GM23338 (cell line): Measurements from ENCODE around the gene ADAT2. TPM values are rescaled to one million over a fixed set of nuclear protein-coding genes. Genes with fewer than 3 reads are reported as not detected.

Source experiments
- ATAC-seq: fragments of 200-7000 bp; cut with Tn5 transposase; 3 replicates; pipeline ENCODE4 v1.9.1; 2020
- DNase-seq: peaks from one replicate; pipeline ENCODE4 v3.0.0-alpha.2; 2015; ENCODE audit warnings: low spot score
- H2AFZ ChIP-seq: fragments of 200-600 bp; sonication (generic); 2 replicates; pipeline ENCODE4 v1.8.0; 2016; ENCODE audit warnings: antibody characterized with exemption, mild to moderate bottlenecking, moderate library complexity
- H3F3A ChIP-seq: fragments of 200-600 bp; sonication (generic); replicated peaks from 2 replicates; pipeline ENCODE4 v1.8.0; 2017; ENCODE audit warnings: antibody characterized with exemption, mixed run types, low read depth
- H3K27ac ChIP-seq: fragments of 200-600 bp; sonication (generic); 2 replicates; pipeline ENCODE4 v1.6.1; 2016; ENCODE audit warnings: low read depth
- H3K27me3 ChIP-seq: fragments of 200-600 bp; sonication (generic); 2 replicates; pipeline ENCODE4 v1.8.0; 2016; ENCODE audit warnings: mild to moderate bottlenecking, mixed run types, moderate library complexity; ENCODE audit not compliant: insufficient read depth
- H3K36me3 ChIP-seq: fragments of 200-600 bp; sonication (generic); 2 replicates; pipeline ENCODE4 v1.8.0; 2016; ENCODE audit warnings: mild to moderate bottlenecking; ENCODE audit not compliant: insufficient read depth
- H3K4me1 ChIP-seq: fragments of 200-600 bp; sonication (generic); 2 replicates; pipeline ENCODE4 v1.8.0; 2016; ENCODE audit warnings: mild to moderate bottlenecking, moderate library complexity; ENCODE audit not compliant: insufficient read depth
- H3K4me2 ChIP-seq: fragments of 200-600 bp; sonication (generic); 2 replicates; pipeline ENCODE4 v1.7.1; 2017; ENCODE audit warnings: mixed run types
- H3K4me3 ChIP-seq: fragments of 200-600 bp; sonication (generic); 2 replicates; pipeline ENCODE4 v1.6.1; 2016; ENCODE audit warnings: mixed run types
- H3K79me2 ChIP-seq: fragments of 200-600 bp; sonication (generic); replicated peaks from 2 replicates; pipeline ENCODE4 v1.8.0; 2017; ENCODE audit warnings: mild to moderate bottlenecking; ENCODE audit not compliant: insufficient read depth
- H3K9me2 ChIP-seq: fragments of 200-600 bp; sonication (generic); 2 replicates; pipeline ENCODE4 v1.8.0; 2017; ENCODE audit not compliant: insufficient read depth
- H4K20me1 ChIP-seq: fragments of 200-600 bp; sonication (generic); replicated peaks from 2 replicates; pipeline ENCODE4 v1.8.0; 2017; ENCODE audit warnings: mild to moderate bottlenecking; ENCODE audit not compliant: insufficient read depth
- H3K27ac Mint-ChIP-seq: 2 replicates; pipeline ENCODE4 v1.8.0; 2020; ENCODE audit warnings: inconsistent platforms, mild to moderate bottlenecking, moderate library complexity, mixed read lengths
- H3K27me3 Mint-ChIP-seq: 3 replicates; pipeline ENCODE4 v1.8.0; 2022; ENCODE audit warnings: low read depth, mild to moderate bottlenecking, moderate library complexity, mixed read lengths, inconsistent platforms; ENCODE audit not compliant: insufficient read depth, poor library complexity
- H3K36me3 Mint-ChIP-seq: 3 replicates; pipeline ENCODE4 v1.8.0; 2021; ENCODE audit warnings: low read depth, mild to moderate bottlenecking, inconsistent platforms, moderate library complexity, mixed read lengths
- H3K4me1 Mint-ChIP-seq: 3 replicates; pipeline ENCODE4 v1.8.0; 2020; ENCODE audit warnings: mild to moderate bottlenecking, inconsistent platforms, mixed read lengths
- H3K4me3 Mint-ChIP-seq: 3 replicates; pipeline ENCODE4 v1.8.0; 2021; ENCODE audit warnings: moderate library complexity, mild to moderate bottlenecking, inconsistent platforms, mixed read lengths
- H3K9me3 Mint-ChIP-seq: 3 replicates; pipeline ENCODE4 v1.8.0; 2020; ENCODE audit warnings: moderate library complexity, mild to moderate bottlenecking, inconsistent platforms, mixed read lengths
- CREB1 ChIP-seq: fragments of 250-450 bp; sonication (Bioruptor Pico); IDR thresholded peaks from 2 replicates; pipeline ENCODE4 v1.5.0; 2020; ENCODE audit warnings: low read depth, mild to moderate bottlenecking, moderate library complexity
- CTCF ChIP-seq, 2 experiments: fragments of 200-600 bp in 1 of 2; sonication (generic) in 1 of 2; conservative IDR thresholded peaks; 2 replicates each; pipeline versions ENCODE4 v1.5.1 to v1.6.1; 2016 to 2017; ENCODE audit warnings: antibody characterized with exemption in 2 of 2, low read depth in 2 of 2, mild to moderate bottlenecking in 2 of 2, moderate library complexity in 1 of 2
- NANOG ChIP-seq: IDR thresholded peaks from 2 replicates; pipeline ENCODE4 v1.6.1; 2016; ENCODE audit warnings: antibody characterized with exemption, borderline replicate concordance
- ZNF331 ChIP-seq: fragments of 250-450 bp; sonication (Bioruptor Pico); IDR thresholded peaks from 2 replicates; pipeline ENCODE4 v1.5.0; 2020; ENCODE audit warnings: low read depth, mild to moderate bottlenecking, moderate library complexity
- ZNF462 ChIP-seq: fragments of 250-450 bp; sonication (Bioruptor Pico); IDR thresholded peaks from 2 replicates; pipeline ENCODE4 v1.5.0; 2020; ENCODE audit warnings: mild to moderate bottlenecking, moderate library complexity
- polyA plus RNA-seq: library from polyadenylated mRNA; unstranded; fragments of >200 nt; fragmentation: Nextera tagmentation; extraction: Ambion mirVana; gene quantifications from 2 replicates; pipeline ENCODE4 v1.2.1, GENCODE V29; 2016
- total RNA-seq: library from RNA; depleted of rRNA; stranded (reverse); fragments of >200 nt; shearing (Covaris generic); gene quantifications from 2 replicates; pipeline ENCODE4 v1.2.3, GENCODE V29; 2014

The ADAT2 gene
- total and polyA plus RNA-seq, 2 experiments from 2014 or later, result 7.4 to 13.7 TPM

- no peak overlapping the region for H3K4me2 ChIP-seq
- no peaks in the 10 kb centered on the region for H3K4me1 Mint-ChIP-seq
- H3K9me2 ChIP-seq, result no peaks in the 10 kb centered on the region
- no peak overlapping the region for H3K27ac Mint-ChIP-seq
- H4K20me1 ChIP-seq, result no peaks in the 10 kb centered on the region
- no peaks in the 10 kb centered on the region for H3K27me3 ChIP-seq
- no peak overlapping the region for H3K27ac ChIP-seq
- ATAC-seq, result no peak
- H3K9me3 Mint-ChIP-seq, result no peaks in the 10 kb centered on the region
- H3K4me1 ChIP-seq, result no peaks in the 10 kb centered on the region
- no peak overlapping the region for H3K4me3 Mint-ChIP-seq
- no peak for DNase-seq
- no peaks in the 10 kb centered on the region for H3K79me2 ChIP-seq
- TF ChIP-seq CTCF (conservative IDR thresholded peaks at IDR 0.05; ENCODE audit: low read depth in 2 of 2) (no peak), ZNF331 (CRISPR knock-in tag) (no peak), CREB1 (CRISPR knock-in tag) (no peak), NANOG (no peak), ZNF462 (CRISPR knock-in tag) (no peak)
- H2AFZ ChIP-seq, result no peak overlapping the region
- H3F3A ChIP-seq, result no peaks in the 10 kb centered on the region
- H3K36me3 ChIP-seq, result no peaks in the 10 kb centered on the region
- H3K27me3 Mint-ChIP-seq, result no peaks in the 10 kb centered on the region
- no peaks in the 10 kb centered on the region for H3K36me3 Mint-ChIP-seq
- H3K4me3 ChIP-seq, result no peak overlapping the region
Measured at GRCh38 chr6:143465546-143465945, 15.1 kb upstream of the ADAT2 start.
